Type B pancreatic cell (in vitro differentiated cells): ENCODE measurements around the gene KRT40. TPM values are rescaled to one million over a fixed set of nuclear protein-coding genes. Genes with fewer than 3 reads are reported as not detected.

Experiments used
- DNase-seq: peaks from one replicate; pipeline ENCODE4 v3.0.0; 2021; ENCODE audit warnings: mixed read lengths; ENCODE audit not compliant: unreplicated experiment; ENCODE audit errors: extremely low spot score
- H3K27ac Mint-ChIP-seq: 2 replicates; pipeline ENCODE4 v1.8.0; 2021; ENCODE audit warnings: mild to moderate bottlenecking, mixed read lengths
- H3K27me3 Mint-ChIP-seq: 2 replicates; pipeline ENCODE4 v1.8.0; 2021; ENCODE audit warnings: mixed read lengths
- H3K36me3 Mint-ChIP-seq: 2 replicates; pipeline ENCODE4 v1.8.0; 2021; ENCODE audit warnings: mixed read lengths
- H3K4me1 Mint-ChIP-seq: one replicate; pipeline ENCODE4 v1.8.0; 2021; ENCODE audit warnings: mixed read lengths; ENCODE audit not compliant: unreplicated experiment
- H3K4me3 Mint-ChIP-seq: 2 replicates; pipeline ENCODE4 v1.8.0; 2021; ENCODE audit warnings: mild to moderate bottlenecking, mixed read lengths
- H3K9me3 Mint-ChIP-seq: 2 replicates; pipeline ENCODE4 v1.8.0; 2021; ENCODE audit warnings: mixed read lengths
- CTCF ChIP-seq: fragments of 200-600 bp; sonication (generic); conservative IDR thresholded peaks from 2 replicates; pipeline ENCODE4 v1.5.0; 2021; ENCODE audit warnings: antibody characterized with exemption, mild to moderate bottlenecking
- long read RNA-seq: library from polyadenylated mRNA; unstranded; transcript quantifications from one replicate; pipeline ENCODE4 v2.0.0, GENCODE V29; 2020
- total RNA-seq: library from RNA; stranded (reverse); gene quantifications from 2 replicates; pipeline ENCODE4 v1.2.1, GENCODE V29; 2021; ENCODE audit warnings: low replicate concordance

Gene KRT40
- 2.3 and 5.5 TPM in 2 replicates for total RNA-seq
- long read RNA-seq, partial matches to known transcripts = 11 of 34 reads
- long read RNA-seq, other reads (novel, unspliced or antisense) = 21 of 34 reads

- Mint-ChIP-seq H3K9me3 (no peaks in the 10 kb centered on the region), H3K4me1 (peaks cover 23% of the 10 kb centered on the region), H3K36me3 (no peaks in the 10 kb centered on the region), H3K27ac (no peak within 1 kb of the TSS), H3K27me3 (no peaks in the 10 kb centered on the region), H3K4me3 (no peak within 1 kb of the TSS)
- no peak for TF ChIP-seq CTCF
- no peak for DNase-seq
Observed at GRCh38 chr17:40984226-40984625, at the start of gene KRT40. Gene KRT40 (minus strand): TSS chr17:40984326. CDS start chr17:40984273, 53 bp downstream.

GRCh38 chr17:41029633-41030245 lies 45.6 kb upstream of the KRT40 start, which contains the start of gene KRTAP1-4:
Gene KRTAP1-4 (minus strand): TSS chr17:41030195. CDS start chr17:41030078, 117 bp downstream.
- H3K4me3 Mint-ChIP-seq = no peak within 1 kb of the TSS
- no peak within 1 kb of the TSS for H3K27ac Mint-ChIP-seq
- H3K4me1 Mint-ChIP-seq = no peaks in the 10 kb centered on the region
- no peaks in the 10 kb centered on the region for H3K27me3 Mint-ChIP-seq
- DNase-seq = no peak
- TF ChIP-seq CTCF = no peak
- no peaks in the 10 kb centered on the region for H3K9me3 Mint-ChIP-seq
- H3K36me3 Mint-ChIP-seq = no peaks in the 10 kb centered on the region

- Mint-ChIP-seq H3K4me1 (no peaks in the 10 kb centered on the region), H3K27ac (no peak within 1 kb of the TSS), H3K9me3 (no peaks in the 10 kb centered on the region), H3K36me3 (peaks cover 3% of the 10 kb centered on the region), H3K4me3 (no peak within 1 kb of the TSS), H3K27me3 (no peaks in the 10 kb centered on the region)
- TF ChIP-seq CTCF = no peak
- no peak for DNase-seq
Observed at GRCh38 chr17:41026715-41027471, 42.8 kb upstream of the KRT40 start, which contains the start of gene KRTAP1-5. Gene KRTAP1-5 (minus strand): TSS chr17:41027208. CDS start chr17:41027155, 53 bp downstream.

- no peak for TF ChIP-seq CTCF
- Mint-ChIP-seq H3K4me3 (no peak overlapping the region), H3K9me3 (no peaks in the 10 kb centered on the region), H3K4me1 (no peaks in the 10 kb centered on the region), H3K27me3 (no peaks in the 10 kb centered on the region), H3K36me3 (peaks cover 3% of the 10 kb centered on the region), H3K27ac (no peak overlapping the region)
- no peak for DNase-seq
Observed at GRCh38 chr17:41024697-41025096, 40.6 kb upstream of the KRT40 start.

GRCh38 chr17:41020336-41020735 lies 36.2 kb upstream of the KRT40 start:
- Mint-ChIP-seq H3K36me3 (peaks cover 3% of the 10 kb centered on the region), H3K27me3 (no peaks in the 10 kb centered on the region), H3K27ac (no peak overlapping the region), H3K9me3 (no peaks in the 10 kb centered on the region), H3K4me1 (no peaks in the 10 kb centered on the region), H3K4me3 (no peak overlapping the region)
- TF ChIP-seq CTCF = no peak
- DNase-seq = no peak
